Measurements from ENCODE around the gene RXFP3.

RXFP3 gene

DNA sequence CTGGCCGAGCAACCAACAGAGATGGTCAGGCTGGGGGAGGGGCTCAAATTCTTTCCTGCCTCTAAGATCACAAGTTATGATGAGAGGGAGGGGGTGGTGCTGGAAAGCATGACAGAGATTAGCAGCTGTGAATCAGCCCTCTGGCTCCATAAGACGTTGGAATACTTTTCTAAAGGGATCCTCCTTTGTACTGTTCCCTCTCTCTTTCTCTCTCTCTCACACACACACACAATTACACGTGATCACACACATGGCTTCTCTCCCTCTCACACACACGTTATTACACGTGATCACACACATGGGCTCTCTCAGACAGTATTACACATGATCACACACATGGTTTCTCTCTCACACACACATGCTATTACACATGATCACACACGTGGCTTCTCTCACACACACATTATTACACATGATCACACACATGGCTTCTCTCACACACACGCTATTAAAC lies 48.5 kb downstream of the RXFP3 start, which contains the start of gene SLC45A2:
Gene SLC45A2 (minus strand): TSS at position 23 of the 454 bp plus-strand sequence. CDS start 110 bp downstream, outside the sequence.
- no peak for DNase-seq

DNA sequence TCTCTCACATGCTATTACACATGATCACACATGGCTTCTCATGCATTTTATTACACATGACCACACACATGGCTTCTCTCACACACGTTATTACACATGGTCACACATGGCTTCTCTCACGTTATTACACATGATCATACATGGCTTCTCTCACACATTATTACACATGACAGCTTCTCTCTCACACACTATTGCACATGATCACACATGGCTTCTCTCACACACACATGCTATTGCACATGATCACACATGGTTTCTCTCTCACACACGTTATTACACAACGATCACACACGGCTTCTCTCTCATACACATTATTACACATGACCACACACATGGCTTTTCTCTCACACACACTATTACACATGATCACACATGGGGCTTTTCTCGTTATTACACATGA lies 49.3 kb downstream of the RXFP3 start:
- no peak for DNase-seq

All from SHP77 treated with DMSO at 0.1 percent for 48 hours (cell line).